GM23338 (cell line): Measurements from ENCODE around the gene LIN7C. TPM values are rescaled to one million over a fixed set of nuclear protein-coding genes. Genes with fewer than 3 reads are reported as not detected.

Experiments
- microRNA-seq: library from miRNA; unstranded; fragments of <30 nt; microRNA quantifications from one replicate; pipeline ENCODE4, GENCODE V29; 2017
- polyA plus RNA-seq: library from polyadenylated mRNA; unstranded; fragments of >200 nt; fragmentation: Nextera tagmentation; extraction: Ambion mirVana; gene quantifications from 2 replicates; pipeline ENCODE4 v1.2.1, GENCODE V29; 2016
- small RNA-seq: library from RNA; depleted of rRNA; stranded (forward); fragments of <200 nt; gene quantifications from one replicate; pipeline ENCODE3, GENCODE V24; 2014; ENCODE audit warnings: low replicate concordance
- total RNA-seq: library from RNA; depleted of rRNA; stranded (reverse); fragments of >200 nt; shearing (Covaris generic); gene quantifications from 2 replicates; pipeline ENCODE4 v1.2.3, GENCODE V29; 2014; rRNA removed

LIN7C gene
- total and polyA plus RNA-seq, 2 experiments from 2014 or later, result 22.5 to 61.0 TPM

Small RNA genes lying within 50 kb of the gene (microRNA-seq; reads per million reads assigned to microRNA genes)
- gene MIR8087, result not detected

Small RNA genes lying within 50 kb of the gene (small RNA-seq; reads per million reads assigned to genes)
- not detected for gene AC100771.1
- gene MIR8087, result not detected
- not detected for gene RNA5SP339

Other genes with a start within 250 kb of the LIN7C start
- 7.4 and 10.1 TPM in 2 replicates for gene CCDC34, start 143.6 kb downstream of the LIN7C start, total RNA-seq
- gene CCDC34, start 143.6 kb downstream of the LIN7C start, polyA plus RNA-seq, result 47.9 and 56.0 TPM in 2 replicates
- 91.7 and 99.6 TPM in 2 replicates for gene LGR4, start 34.0 kb downstream of the LIN7C start, total RNA-seq
- gene LGR4, start 34.0 kb downstream of the LIN7C start, polyA plus RNA-seq, result 21.2 and 22.6 TPM in 2 replicates
- gene BDNF, start 193.7 kb upstream of the LIN7C start, total RNA-seq, result 5.1 and 6.8 TPM in 2 replicates
- gene BDNF, start 193.7 kb upstream of the LIN7C start, polyA plus RNA-seq, result 4.2 and 5.2 TPM in 2 replicates